OCI-LY3 (cell line): ENCODE data around the gene PAN2.
"Not testable (repeated sequence)": the region's sequence is repeated elsewhere in the genome, so short reads cannot be mapped to it uniquely, and the experiment has no call there.

ENCODE experiments used
- H2AFZ ChIP-seq: fragments of 200-600, 300-600 bp; shearing (Covaris generic); 2 replicates; pipeline ENCODE4 v1.6.0; 2014; ENCODE audit warnings: antibody characterized with exemption, low read depth, low read length
- H3K27ac ChIP-seq: fragments of 200-600, 300-600 bp; sonication (generic); 2 replicates; pipeline ENCODE4 v1.5.1; 2014; ENCODE audit warnings: mild to moderate bottlenecking, low read length, moderate library complexity, mixed read lengths
- H3K27me3 ChIP-seq: fragments of 200-600, 300-600 bp; sonication (generic); 2 replicates; pipeline ENCODE4 v1.6.1; 2014; ENCODE audit warnings: low read depth, low read length, mixed read lengths
- H3K36me3 ChIP-seq: fragments of 200-600, 300-600 bp; sonication (generic); replicated peaks from 2 replicates; pipeline ENCODE3; 2014; ENCODE audit warnings: low read depth, low read length, mixed read lengths
- H3K4me1 ChIP-seq: fragments of 300-600, 200-600 bp; sonication (generic); 2 replicates; pipeline ENCODE4 v1.6.1; 2014; ENCODE audit warnings: low read length, mixed read lengths
- H3K4me2 ChIP-seq: fragments of 200-600, 300-600 bp; sonication (generic); 2 replicates; pipeline ENCODE4 v1.6.1; 2014; ENCODE audit warnings: low read length, mixed read lengths
- H3K4me3 ChIP-seq: fragments of 300-600, 200-600 bp; sonication (generic); 2 replicates; pipeline ENCODE4 v1.5.1; 2014; ENCODE audit warnings: antibody characterized with exemption, mild to moderate bottlenecking, low read length, moderate library complexity
- H3K79me2 ChIP-seq: fragments of 300-600, 200-600 bp; shearing (Covaris generic); 2 replicates; pipeline ENCODE4 v1.6.1; 2014; ENCODE audit warnings: mild to moderate bottlenecking, low read length, mixed read lengths
- H3K9ac ChIP-seq: fragments of 300-600, 200-600 bp; shearing (Covaris generic); 2 replicates; pipeline ENCODE4 v1.6.0; 2014; ENCODE audit warnings: mild to moderate bottlenecking, low read length, moderate library complexity
- H3K9me3 ChIP-seq: fragments of 200-600, 300-600 bp; shearing (Covaris generic); 2 replicates; pipeline ENCODE4 v1.6.1; 2014; ENCODE audit warnings: low read length, mixed read lengths; ENCODE audit not compliant: insufficient read depth
- H4K20me1 ChIP-seq: fragments of 200-600, 300-600 bp; sonication (generic); 2 replicates; pipeline ENCODE4 v1.6.1; 2016; ENCODE audit warnings: low read length, mixed read lengths; ENCODE audit not compliant: insufficient read depth
- CTCF ChIP-seq: fragments of 200-600, 300-600 bp; sonication (generic); IDR thresholded peaks from 2 replicates; pipeline ENCODE4 v1.5.1; 2014; ENCODE audit warnings: antibody characterized with exemption, low read length, low read depth
- EZH2phosphoT487 ChIP-seq: fragments of 200-600 bp; shearing (Covaris generic); IDR thresholded peaks from 2 replicates; pipeline ENCODE4 v1.6.1; 2018; ENCODE audit warnings: antibody characterized with exemption, mixed run types, low read depth

The PAN2 gene

GRCh38 chr12:56326533-56326932 is 7.3 kb downstream of the PAN2 start:
- no peak overlapping the region for H3K27ac ChIP-seq

GRCh38 chr12:56326126-56326525 is 7.7 kb downstream of the PAN2 start:
- H3K4me1 ChIP-seq = no peaks in the 10 kb centered on the region
- no peaks in the 10 kb centered on the region for H4K20me1 ChIP-seq
- no peak overlapping the region for H3K27ac ChIP-seq
- H3K4me2 ChIP-seq = no peak overlapping the region
- no peak overlapping the region for H3K9ac ChIP-seq
- H3K27me3 ChIP-seq = no peaks in the 10 kb centered on the region
- H3K79me2 ChIP-seq = no peaks in the 10 kb centered on the region
- no peak overlapping the region for H3K4me3 ChIP-seq
- H3K36me3 ChIP-seq = peaks cover 45% of the 10 kb centered on the region
- no peak for TF ChIP-seq CTCF
- no peak for TF ChIP-seq EZH2phosphoT487
- H3K9me3 ChIP-seq = no peaks in the 10 kb centered on the region
- no peak overlapping the region for H2AFZ ChIP-seq

More at GRCh38 chr12:56326533-56326932, 7.3 kb downstream of the PAN2 start:
- Histone ChIP-seq H3K4me2 (no peak overlapping the region), H3K9ac (no peak overlapping the region), H3K4me3 (no peak overlapping the region), H3K4me1 (no peaks in the 10 kb centered on the region), H3K79me2 (no peaks in the 10 kb centered on the region), H3K27me3 (no peaks in the 10 kb centered on the region), H2AFZ (no peak overlapping the region), H4K20me1 (no peaks in the 10 kb centered on the region), H3K36me3 (peaks cover 45% of the 10 kb centered on the region), H3K9me3 (no peaks in the 10 kb centered on the region)
- TF ChIP-seq EZH2phosphoT487 (no peak), CTCF (no peak)

- Histone ChIP-seq H3K9me3 (no peaks in the 10 kb centered on the region), H4K20me1 (no peaks in the 10 kb centered on the region), H3K4me2 (no peak overlapping the region), H2AFZ (no peak overlapping the region), H3K27me3 (no peaks in the 10 kb centered on the region), H3K79me2 (no peaks in the 10 kb centered on the region), H3K27ac (no peak overlapping the region), H3K4me3 (no peak overlapping the region), H3K9ac (no peak overlapping the region), H3K36me3 (peaks cover 49% of the 10 kb centered on the region), H3K4me1 (no peaks in the 10 kb centered on the region)
- TF ChIP-seq EZH2phosphoT487 (no peak), CTCF (no peak)
These were observed 9.6 kb downstream of the PAN2 start for GRCh38 chr12:56324206-56324605.

- not testable (repeated sequence) for H3K4me1 ChIP-seq, H4K20me1 ChIP-seq, H3K4me2 ChIP-seq, H3K79me2 ChIP-seq, H3K4me3 ChIP-seq, H2AFZ ChIP-seq, H3K27me3 ChIP-seq, H3K9me3 ChIP-seq, H3K27ac ChIP-seq, H3K9ac ChIP-seq
- H3K36me3 ChIP-seq = peaks cover 39% of the 10 kb centered on the region
These were observed 12.2 kb downstream of the PAN2 start for GRCh38 chr12:56321610-56322009.

- no peaks in the 10 kb centered on the region for H3K9me3 ChIP-seq
- no peak overlapping the region for H2AFZ ChIP-seq
- TF ChIP-seq EZH2phosphoT487 (no peak), CTCF (no peak)
- no peaks in the 10 kb centered on the region for H3K27me3 ChIP-seq
- H3K4me2 ChIP-seq = no peak overlapping the region
- no peak overlapping the region for H3K27ac ChIP-seq
- H3K4me1 ChIP-seq = peaks cover 5% of the 10 kb centered on the region
- H3K4me3 ChIP-seq = no peak overlapping the region
- H4K20me1 ChIP-seq = no peaks in the 10 kb centered on the region
- H3K79me2 ChIP-seq = no peaks in the 10 kb centered on the region
- H3K9ac ChIP-seq = no peak overlapping the region
- H3K36me3 ChIP-seq = peaks cover 34% of the 10 kb centered on the region
These were observed 12.8 kb downstream of the PAN2 start for GRCh38 chr12:56321027-56321426.
